Activated T-cell treated with anti-CD3 and anti-CD28 coated beads, Interleukin-2, amount 50 U/mL, for 1 hour (primary cell): ENCODE data around the gene IL1R2.

ENCODE experiments used
- DNase-seq: peaks from one replicate; pipeline ENCODE4 v3.0.0-alpha.2; 2020

The IL1R2 gene

GRCh38 chr2:101991721-101992145, at the start of gene IL1R2:
TSS of gene IL1R2 (plus strand) at chr2:101991960. CDS start at chr2:102008576, 16,616 bp downstream.
- DNase-seq = no peak

- no peak for DNase-seq
Measured at GRCh38 chr2:101942851-101943250, 48.9 kb upstream of the IL1R2 start.

GRCh38 chr2:101946372-101947039, 45.3 kb upstream of the IL1R2 start:
- no peak for DNase-seq

GRCh38 chr2:101947374-101947773, 44.4 kb upstream of the IL1R2 start:
- DNase-seq = no peak

GRCh38 chr2:101948625-101949155, 43.1 kb upstream of the IL1R2 start:
- DNase-seq = no peak

GRCh38 chr2:101949304-101949703, 42.5 kb upstream of the IL1R2 start:
- DNase-seq = no peak

GRCh38 chr2:101951296-101951695, 40.5 kb upstream of the IL1R2 start:
- DNase-seq = no peak

GRCh38 chr2:101952551-101952950, 39.2 kb upstream of the IL1R2 start:
- no peak for DNase-seq

GRCh38 chr2:101956465-101957438, 35.0 kb upstream of the IL1R2 start:
- DNase-seq = no peak

GRCh38 chr2:101958061-101958460, 33.7 kb upstream of the IL1R2 start:
- DNase-seq = no peak

GRCh38 chr2:101960819-101961337, 30.9 kb upstream of the IL1R2 start:
- DNase-seq = no peak

GRCh38 chr2:101961338-101962191, 30.2 kb upstream of the IL1R2 start:
- no peak for DNase-seq

- no peak for DNase-seq
Measured at GRCh38 chr2:101962309-101962708, 29.5 kb upstream of the IL1R2 start.

GRCh38 chr2:101963198-101963597, 28.6 kb upstream of the IL1R2 start:
- DNase-seq = no peak

GRCh38 chr2:101967826-101968513, 23.8 kb upstream of the IL1R2 start:
- DNase-seq = no peak

GRCh38 chr2:101969723-101970122, 22.0 kb upstream of the IL1R2 start:
- DNase-seq = no peak

- DNase-seq = no peak
Measured at GRCh38 chr2:101970901-101971300, 20.9 kb upstream of the IL1R2 start.

GRCh38 chr2:101971836-101972235, 19.9 kb upstream of the IL1R2 start:
- DNase-seq = no peak

- DNase-seq = no peak
Measured at GRCh38 chr2:101972621-101973434, 18.9 kb upstream of the IL1R2 start.

- DNase-seq = no peak
Measured at GRCh38 chr2:101974663-101975062, 17.1 kb upstream of the IL1R2 start.
